NCI-H1092 (cell line): ENCODE measurements around the gene PCDHGA7.
"Not testable (repeated sequence)": the region's sequence is repeated elsewhere in the genome, so short reads cannot be mapped to it uniquely, and the experiment has no call there.

Experiments
- DNase-seq: peaks from one replicate; lab custom pipeline; 2025; lab: John Stamatoyannopoulos, UW

PCDHGA7 gene

GRCh38 chr5:141366016-141366896, 16.3 kb upstream of the PCDHGA7 start:
- no peak for DNase-seq

GRCh38 chr5:141369994-141370848, 12.3 kb upstream of the PCDHGA7 start, which contains the start of gene PCDHGB3:
Gene PCDHGB3 (plus strand): TSS chr5:141370242. CDS start chr5:141370395, 153 bp downstream.
- DNase-seq, result no peak

DNA sequence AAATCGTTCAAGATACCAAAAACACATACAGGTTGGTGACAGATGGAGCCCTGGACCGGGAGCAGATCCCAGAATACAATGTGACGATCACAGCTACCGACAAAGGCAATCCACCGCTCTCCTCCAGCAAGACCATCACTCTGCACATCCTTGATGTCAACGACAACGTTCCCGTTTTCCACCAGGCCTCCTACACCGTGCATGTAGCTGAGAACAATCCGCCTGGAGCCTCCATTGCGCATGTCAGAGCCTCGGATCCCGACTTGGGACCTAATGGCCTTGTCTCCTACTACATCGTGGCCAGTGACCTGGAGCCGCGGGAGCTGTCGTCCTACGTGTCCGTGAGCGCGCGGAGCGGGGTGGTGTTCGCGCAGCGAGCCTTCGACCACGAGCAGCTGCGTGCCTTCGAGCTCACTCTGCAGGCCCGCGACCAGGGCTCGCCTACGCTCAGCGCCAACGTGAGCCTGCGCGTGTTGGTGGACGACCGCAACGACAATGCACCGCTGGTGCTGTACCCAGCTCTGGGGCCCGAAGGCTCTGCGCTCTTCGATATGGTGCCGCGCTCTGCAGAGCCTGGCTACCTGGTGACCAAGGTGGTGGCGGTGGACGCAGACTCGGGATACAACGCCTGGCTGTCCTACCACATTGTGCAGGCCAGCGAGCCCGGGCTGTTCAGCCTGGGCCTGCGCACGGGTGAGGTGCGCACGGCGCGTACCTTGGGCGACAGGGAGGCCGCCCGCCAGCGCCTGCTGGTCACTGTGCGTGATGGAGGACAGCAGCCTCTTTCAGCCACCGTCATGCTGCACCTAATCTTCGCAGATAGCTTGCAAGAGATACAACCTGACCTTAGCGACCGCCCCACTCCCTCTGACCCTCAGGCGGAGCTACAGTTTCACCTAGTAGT, 10.7 kb upstream of the PCDHGA7 start:
- no peak for DNase-seq

- no peak for DNase-seq
Observed at GRCh38 chr5:141373673-141374317, 8.7 kb upstream of the PCDHGA7 start, which contains the start of gene PCDHGA6. Gene PCDHGA6 (plus strand): TSS chr5:141373891. CDS start chr5:141374084, 193 bp downstream.

- DNase-seq, result no peak
Observed at GRCh38 chr5:141374627-141375026, 7.9 kb upstream of the PCDHGA7 start.

DNA sequence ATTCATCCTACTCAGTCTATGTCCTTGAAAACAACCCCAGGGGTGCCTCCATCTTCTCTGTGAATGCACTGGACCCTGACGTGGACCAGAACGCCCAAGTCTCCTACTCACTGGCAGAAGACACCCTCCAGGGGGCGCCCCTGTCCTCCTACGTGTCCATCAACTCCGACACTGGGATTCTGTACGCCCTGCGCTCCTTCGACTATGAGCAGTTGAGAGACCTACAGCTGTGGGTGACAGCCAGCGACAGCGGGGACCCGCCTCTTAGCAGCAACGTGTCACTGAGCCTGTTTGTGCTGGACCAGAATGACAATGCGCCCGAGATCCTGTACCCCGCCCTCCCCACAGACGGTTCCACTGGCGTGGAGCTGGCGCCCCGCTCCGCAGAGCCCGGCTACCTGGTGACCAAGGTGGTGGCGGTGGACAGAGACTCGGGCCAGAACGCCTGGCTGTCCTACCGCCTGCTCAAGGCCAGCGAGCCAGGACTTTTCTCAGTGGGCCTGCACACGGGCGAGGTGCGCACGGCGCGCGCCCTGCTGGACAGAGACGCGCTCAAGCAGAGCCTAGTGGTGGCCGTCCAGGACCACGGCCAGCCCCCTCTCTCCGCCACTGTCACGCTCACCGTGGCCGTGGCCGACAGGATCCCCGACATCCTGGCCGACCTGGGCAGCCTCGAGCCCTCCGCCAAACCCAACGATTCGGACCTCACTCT, 6.9 kb upstream of the PCDHGA7 start:
- DNase-seq, result not testable (repeated sequence)

- DNase-seq, result no peak
Observed at GRCh38 chr5:141383345-141383744, 803 bp downstream of the PCDHGA7 start.

DNA sequence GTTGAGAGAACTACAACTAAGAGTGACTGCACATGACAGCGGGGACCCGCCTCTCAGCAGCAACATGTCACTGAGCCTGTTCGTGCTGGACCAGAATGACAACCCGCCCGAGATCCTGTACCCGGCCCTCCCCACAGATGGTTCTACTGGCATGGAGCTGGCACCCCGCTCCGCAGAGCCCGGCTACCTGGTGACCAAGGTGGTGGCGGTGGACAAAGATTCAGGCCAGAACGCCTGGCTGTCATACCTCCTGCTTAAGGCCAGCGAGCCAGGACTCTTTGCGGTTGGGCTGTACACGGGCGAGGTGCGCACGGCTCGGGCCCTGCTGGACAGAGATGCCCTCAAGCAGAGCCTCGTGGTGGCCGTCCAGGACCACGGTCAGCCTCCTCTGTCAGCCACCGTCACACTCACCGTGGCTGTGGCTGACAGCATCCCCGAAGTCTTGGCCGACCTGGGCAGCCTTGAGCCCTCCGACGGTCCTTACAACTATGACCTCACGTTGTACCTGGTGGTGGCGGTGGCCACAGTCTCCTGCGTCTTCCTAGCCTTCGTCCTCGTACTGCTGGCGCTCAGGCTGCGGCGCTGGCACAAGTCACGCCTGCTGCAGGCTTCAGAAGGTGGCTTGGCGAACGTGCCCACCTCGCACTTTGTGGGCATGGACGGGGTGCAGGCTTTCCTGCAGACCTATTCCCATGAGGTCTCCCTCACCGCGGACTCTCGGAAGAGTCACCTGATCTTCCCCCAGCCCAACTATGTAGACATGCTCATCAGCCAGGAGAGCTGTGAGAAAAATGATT, 2.1 kb downstream of the PCDHGA7 start:
- DNase-seq, result no peak

- DNase-seq, result not testable (repeated sequence)
Observed at GRCh38 chr5:141387557-141388311, 5.2 kb downstream of the PCDHGA7 start, which contains the start of gene PCDHGB4. Gene PCDHGB4 (plus strand): TSS chr5:141387698. CDS start chr5:141387885, 187 bp downstream.

- DNase-seq, result no peak
Observed at GRCh38 chr5:141388661-141389060, 6.1 kb downstream of the PCDHGA7 start.

DNA sequence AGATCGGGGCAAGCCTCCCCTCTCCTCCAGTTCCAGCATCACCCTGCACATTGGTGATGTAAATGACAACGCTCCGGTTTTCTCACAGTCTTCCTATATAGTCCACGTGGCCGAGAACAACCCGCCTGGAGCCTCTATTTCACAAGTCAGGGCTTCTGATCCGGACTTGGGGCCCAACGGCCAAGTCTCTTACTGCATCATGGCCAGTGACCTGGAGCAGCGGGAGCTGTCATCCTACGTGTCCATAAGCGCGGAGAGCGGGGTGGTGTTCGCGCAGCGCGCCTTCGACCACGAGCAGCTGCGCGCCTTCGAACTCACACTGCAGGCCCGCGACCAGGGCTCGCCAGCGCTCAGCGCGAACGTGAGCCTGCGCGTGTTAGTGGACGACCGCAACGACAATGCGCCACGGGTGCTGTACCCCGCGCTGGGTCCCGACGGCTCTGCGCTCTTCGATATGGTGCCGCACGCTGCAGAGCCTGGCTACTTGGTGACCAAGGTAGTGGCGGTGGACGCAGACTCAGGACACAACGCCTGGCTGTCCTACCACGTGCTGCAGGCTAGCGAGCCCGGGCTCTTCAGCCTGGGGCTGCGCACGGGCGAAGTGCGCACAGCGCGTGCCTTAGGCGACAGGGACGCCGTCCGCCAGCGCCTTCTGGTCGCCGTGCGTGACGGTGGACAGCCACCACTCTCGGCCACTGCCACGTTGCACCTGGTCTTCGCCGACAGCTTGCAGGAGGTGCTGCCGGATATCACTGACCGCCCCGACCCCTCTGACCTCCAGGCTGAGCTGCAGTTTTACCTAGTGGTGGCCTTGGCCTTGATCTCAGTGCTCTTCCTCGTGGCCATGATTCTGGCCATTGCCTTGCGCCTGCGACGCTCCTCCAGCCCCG, 6.9 kb downstream of the PCDHGA7 start:
- no peak for DNase-seq

DNA sequence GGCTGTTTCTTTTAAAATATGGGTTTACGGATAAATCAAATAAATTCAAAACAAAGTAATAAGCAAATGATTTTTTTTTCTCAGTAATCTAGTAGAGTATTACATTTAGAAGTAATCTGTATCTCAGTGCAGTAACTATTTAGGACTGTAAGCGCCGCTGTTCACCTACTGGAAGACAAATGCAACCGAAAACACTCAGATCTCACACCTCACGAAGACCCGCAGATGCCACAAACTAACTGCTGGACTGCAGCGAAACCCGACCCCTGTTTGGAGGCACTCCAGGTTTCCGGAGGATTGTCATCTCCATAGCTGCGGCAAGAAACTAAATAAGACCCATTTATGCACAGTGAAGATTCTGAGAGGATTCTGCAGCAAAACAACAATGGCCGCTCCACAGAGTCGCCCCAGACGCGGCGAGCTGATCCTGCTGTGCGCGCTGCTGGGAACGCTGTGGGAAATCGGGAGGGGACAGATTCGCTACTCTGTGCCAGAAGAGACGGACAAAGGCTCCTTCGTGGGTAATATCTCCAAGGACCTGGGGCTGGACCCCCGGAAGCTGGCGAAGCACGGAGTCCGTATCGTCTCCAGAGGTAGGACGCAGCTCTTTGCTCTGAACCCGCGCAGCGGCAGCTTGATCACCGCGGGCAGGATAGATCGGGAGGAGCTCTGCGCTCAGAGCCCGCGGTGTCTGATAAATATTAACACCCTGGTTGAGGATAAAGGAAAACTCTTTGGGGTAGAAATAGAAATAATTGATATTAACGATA, 10.1 kb downstream of the PCDHGA7 start, which contains the start of gene PCDHGA8:
TSS of gene PCDHGA8 (plus strand) at position 205 of the 770 bp plus-strand sequence. CDS start at position 386, 181 bp downstream.
- DNase-seq, result no peak

DNA sequence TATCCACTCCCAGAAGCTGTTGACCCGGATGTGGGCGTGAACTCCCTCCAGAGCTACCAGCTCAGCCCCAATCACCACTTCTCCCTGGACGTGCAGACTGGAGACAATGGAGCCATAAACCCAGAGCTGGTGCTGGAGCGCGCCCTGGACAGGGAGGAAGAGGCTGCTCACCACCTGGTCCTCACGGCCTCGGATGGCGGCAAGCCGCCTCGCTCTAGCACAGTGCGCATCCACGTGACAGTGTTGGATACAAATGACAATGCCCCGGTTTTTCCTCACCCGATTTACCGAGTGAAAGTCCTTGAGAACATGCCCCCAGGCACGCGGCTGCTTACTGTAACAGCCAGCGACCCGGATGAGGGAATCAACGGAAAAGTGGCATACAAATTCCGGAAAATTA, 10.7 kb downstream of the PCDHGA7 start:
- no peak for DNase-seq

- DNase-seq, result not testable (repeated sequence)
Observed at GRCh38 chr5:141394401-141395187, 12.1 kb downstream of the PCDHGA7 start.

- DNase-seq, result not testable (repeated sequence)
Observed at GRCh38 chr5:141397756-141398551, 15.4 kb downstream of the PCDHGA7 start, which contains the start of gene PCDHGB5. Gene PCDHGB5 (plus strand): TSS chr5:141397947. CDS start chr5:141398128, 181 bp downstream.
